ENCODE measurements around the gene EHF.
"Not testable (repeated sequence)": the region's sequence is repeated elsewhere in the genome, so short reads cannot be mapped to it uniquely, and the experiment has no call there.

Gene EHF

GRCh38 chr11:34668583-34669053, 47.7 kb downstream of the EHF start:
- no peak for DNase-seq (ENCODE audit: low read depth in 3 of 3)

DNA sequence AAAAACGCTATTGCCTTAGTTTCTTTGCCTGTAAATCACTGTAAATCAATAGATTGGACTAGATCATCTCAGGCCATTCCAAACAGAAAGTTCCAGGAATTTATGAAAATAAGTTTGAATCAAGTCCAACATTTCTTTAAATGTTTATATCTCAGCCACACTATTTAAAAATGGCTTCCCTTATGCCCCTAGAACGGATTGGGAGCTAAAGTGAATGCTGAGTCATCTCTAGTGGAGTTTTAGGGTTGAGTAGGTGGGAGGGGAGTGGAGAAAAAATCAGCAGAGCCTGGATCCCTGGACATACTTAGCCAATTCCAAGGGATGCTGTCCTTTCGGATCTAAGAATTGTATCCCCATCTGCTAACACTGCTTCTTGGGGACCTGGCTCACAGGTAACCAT, 48.6 kb downstream of the EHF start:
- DNase-seq (ENCODE audit: low read depth in 3 of 3), result no peak

GRCh38 chr11:34671117-34671516, 50.2 kb downstream of the EHF start:
- no peak for DNase-seq (ENCODE audit: low read depth in 3 of 3)

GRCh38 chr11:34671946-34672345, 51.1 kb downstream of the EHF start:
- DNase-seq (ENCODE audit: low read depth in 3 of 3), result no peak

DNA sequence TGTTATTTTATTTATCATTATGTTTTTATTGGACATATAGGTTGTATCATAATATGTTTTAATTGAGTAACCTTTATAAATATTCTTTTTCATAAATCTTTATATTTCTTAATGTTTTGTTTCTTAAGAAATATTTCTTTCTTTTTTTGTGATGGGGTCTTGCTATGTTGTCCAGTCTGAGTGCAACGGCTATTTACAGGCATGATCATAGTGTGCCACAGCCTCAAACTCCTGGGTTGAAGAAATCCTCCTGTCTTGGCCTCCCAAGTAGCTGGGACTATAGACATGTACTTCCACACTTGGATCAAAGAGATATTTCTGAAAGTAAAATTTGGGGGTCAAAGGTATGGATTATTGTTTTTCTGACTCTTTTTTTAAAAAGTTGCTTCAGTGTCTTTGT, 53.1 kb downstream of the EHF start:
- DNase-seq (ENCODE audit: low read depth in 3 of 3), result no peak

DNA sequence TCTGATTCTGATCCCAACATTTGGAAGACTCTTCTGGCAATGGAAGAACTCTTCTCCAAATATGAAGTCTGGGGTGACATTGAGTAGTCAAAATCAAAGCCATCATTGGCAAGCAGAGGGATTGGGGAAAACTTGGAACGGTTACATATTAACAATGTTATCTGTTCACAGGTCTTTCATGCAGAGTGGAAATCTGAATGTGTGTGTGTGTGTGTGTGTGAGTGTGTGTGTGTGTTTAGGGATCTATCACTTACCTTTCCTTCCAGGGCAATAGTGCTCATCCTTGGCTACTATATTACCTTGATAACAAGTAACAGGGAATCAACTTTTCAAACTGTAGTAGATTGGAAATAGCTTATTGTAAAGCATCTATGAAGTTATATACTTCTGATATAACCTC, 55.3 kb downstream of the EHF start:
- no peak for DNase-seq (ENCODE audit: low read depth in 3 of 3)

- DNase-seq (ENCODE audit: low read depth in 3 of 3), result no peak
Observed at GRCh38 chr11:34679681-34680080, 58.8 kb downstream of the EHF start.

GRCh38 chr11:34680206-34680605, 59.3 kb downstream of the EHF start:
- no peak for DNase-seq (ENCODE audit: low read depth in 3 of 3)

DNA sequence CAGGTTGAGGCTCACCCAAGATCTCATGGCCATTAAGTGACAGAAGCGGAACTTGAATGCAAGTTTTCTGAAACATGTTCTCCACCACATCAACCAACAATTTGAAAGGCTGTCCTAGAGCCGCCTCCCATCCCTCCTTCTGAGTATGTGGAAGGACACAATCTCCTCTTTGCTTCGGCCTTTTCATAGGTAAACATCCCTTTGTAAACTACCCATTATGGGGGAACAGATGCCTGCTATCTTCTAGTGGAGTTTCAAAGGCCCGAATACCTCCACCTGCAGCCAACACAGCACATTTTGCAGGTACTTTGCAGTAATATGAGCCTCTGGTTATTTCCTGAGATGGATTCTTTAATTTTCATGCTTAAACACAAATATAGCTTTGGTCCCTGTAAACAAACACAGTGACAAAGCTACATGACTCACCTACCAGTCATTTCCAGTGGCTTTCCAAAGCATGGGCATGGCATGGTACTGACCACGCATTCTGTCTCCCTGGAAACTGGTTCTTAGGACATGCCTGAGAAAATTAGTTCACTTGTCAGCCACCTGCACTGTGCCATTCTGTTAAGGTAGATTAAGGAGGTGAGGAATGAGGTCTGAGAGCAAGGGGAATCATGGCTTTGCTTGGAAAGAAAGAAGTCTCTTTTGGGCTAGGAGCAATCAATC, 60.2 kb downstream of the EHF start:
- no peak for DNase-seq (ENCODE audit: low read depth in 3 of 3)

DNA sequence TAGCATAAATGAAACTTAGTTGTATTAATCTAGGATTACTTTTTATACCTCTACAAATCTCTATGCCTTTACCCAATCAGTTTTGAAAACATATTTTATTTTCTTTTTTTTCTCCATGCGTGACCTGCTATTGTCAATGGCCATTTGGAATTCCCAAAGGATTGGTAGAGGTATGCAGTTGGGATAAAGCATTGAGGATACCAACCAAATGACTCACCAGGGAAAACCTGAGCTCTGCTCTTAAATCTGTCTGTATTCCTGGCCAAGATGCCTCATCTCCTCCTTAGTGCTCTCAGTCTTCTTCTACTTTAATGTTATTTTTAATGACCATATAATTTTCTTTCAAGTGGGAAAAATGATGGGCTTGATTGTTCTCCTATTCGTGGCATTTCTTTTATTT, 61.9 kb downstream of the EHF start:
- no peak for DNase-seq (ENCODE audit: low read depth in 3 of 3)

GRCh38 chr11:34683396-34683795, 62.5 kb downstream of the EHF start:
- DNase-seq (ENCODE audit: low read depth in 3 of 3), result no peak

GRCh38 chr11:34685864-34686263, 65.0 kb downstream of the EHF start:
- no peak for DNase-seq (ENCODE audit: low read depth in 3 of 3)

GRCh38 chr11:34692299-34692698, 71.4 kb downstream of the EHF start:
- DNase-seq (ENCODE audit: low read depth in 3 of 3), result not testable (repeated sequence)

DNA sequence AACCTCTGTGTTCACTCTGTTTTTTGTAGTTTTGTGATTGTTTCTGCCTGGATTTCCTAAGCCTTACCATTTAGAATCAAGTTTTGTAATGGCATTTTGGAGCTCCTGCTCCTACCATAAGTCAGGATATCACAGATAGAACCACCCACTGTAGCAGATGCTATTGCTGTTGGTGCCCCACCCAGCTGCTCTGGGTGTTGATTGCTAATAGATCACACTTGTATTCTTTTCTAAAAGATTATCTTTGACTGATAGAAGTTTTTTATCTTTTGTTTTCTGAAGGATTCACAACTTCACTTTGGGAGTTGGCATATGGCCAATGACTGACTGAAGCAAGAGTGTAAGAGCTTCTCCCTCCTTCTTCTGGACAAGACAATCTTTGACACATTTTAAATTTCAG, 76.0 kb downstream of the EHF start:
- no peak for DNase-seq (ENCODE audit: low read depth in 3 of 3)

DNA sequence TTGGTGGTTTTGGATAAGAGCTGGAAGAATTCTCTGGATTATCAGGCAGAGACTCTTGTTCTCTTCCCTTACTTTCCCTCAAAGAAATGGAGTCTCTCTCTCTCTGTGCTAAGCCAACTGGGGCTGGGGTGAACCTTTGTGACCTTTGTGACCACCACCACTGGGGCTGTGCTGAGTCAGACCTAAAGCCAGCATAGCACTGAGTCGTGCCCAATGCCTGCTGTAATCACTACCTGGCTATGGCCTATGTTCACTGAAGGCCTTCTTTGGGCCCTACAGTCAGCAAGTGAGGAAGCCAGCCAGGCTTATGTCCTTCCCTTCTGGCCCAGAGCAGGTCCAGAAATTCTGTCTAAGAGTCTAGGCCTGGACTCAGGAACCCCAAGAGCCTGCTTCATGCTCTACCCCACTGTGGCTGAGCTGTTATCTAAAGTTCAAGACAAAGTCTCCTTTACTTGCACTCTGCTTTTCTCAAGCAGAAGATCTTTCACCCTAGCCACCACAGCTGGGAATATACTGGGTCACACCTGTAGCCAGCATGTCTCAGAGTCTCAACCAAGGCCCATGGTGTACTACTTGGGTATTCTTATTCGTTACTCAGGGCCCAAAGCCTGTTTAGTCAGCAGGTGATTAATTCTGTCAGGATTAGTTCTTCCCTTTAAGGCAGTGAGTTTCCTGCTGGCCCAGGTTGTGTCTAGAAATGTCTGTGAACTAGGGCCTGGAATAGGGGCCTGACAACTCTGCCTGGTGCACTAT, 86.0 kb downstream of the EHF start:
- no peak for DNase-seq (ENCODE audit: low read depth in 3 of 3)

- no peak for DNase-seq (ENCODE audit: low read depth in 3 of 3)
Observed at GRCh38 chr11:34707462-34707840, 86.6 kb downstream of the EHF start.

All from stimulated activated CD4-positive, alpha-beta T cell treated with anti-CD3 and anti-CD28 coated beads, TNF-alpha, amount 100 ng/mL, for 4 hours (primary cell).